Testis (tissue), 2 donors: ENCODE measurements around the gene C1R.

Source experiments
- CTCF ChIP-seq, 3 experiments: fragments of 450-650 bp in 2 of 3; fragments of 200-600 bp in 1 of 3; sonication (generic) in 1 of 3; IDR thresholded peaks; one replicate each; pipeline ENCODE4 v1.5.1; 2016 to 2019; ENCODE audit warnings: antibody characterized with exemption in 3 of 3, mild to moderate bottlenecking in 2 of 3, moderate library complexity in 1 of 3
- POLR2A ChIP-seq: fragments of 450-650 bp; IDR thresholded peaks from one replicate; pipeline ENCODE4 v1.6.1; 2017; ENCODE audit warnings: antibody characterized with exemption, mild to moderate bottlenecking, moderate library complexity

GRCh38 chr12:7065073-7065623 is 27.1 kb downstream of the C1R start:
- TF ChIP-seq POLR2A: no peak
- no peak for TF ChIP-seq CTCF (IDR thresholded peaks at IDR 0.05)
